ENCODE data around the gene UBE3B.

DNA sequence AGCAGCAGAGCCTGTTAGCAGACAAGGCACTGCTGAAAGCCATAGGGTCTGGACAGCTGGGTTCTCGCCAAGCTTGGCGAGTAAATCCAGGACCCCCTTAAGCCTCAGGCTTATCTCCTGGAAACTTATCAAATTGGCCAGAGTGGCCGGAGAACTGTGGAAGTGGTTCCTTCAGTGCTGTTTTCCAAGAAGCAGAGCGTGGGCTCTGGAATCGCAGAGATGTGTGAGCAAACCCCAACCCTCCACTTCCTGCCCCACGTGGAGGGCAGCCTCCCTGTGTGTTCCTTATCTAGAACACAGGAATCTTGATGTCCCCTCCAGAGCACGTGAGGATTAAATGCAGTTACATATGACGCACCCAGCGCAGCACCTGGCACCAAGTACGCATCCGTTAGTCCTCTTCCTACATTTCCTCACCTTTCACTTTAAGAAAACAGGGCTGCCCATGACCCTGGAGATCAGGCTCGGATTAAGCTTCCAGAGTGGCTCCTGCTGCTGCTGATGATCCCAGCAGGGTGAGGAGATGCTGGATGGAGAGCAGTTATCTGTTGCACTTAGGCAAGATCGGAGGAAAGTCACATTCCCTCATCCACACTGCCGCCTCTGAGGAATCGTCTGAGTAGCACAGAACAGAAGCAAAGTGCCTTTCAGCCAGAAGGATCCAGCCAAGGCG lies 60.9 kb downstream of the UBE3B start:
- no peak for TF ChIP-seq POLR2A (IDR thresholded peaks at IDR 0.05)
- TF ChIP-seq, protein P1, sequence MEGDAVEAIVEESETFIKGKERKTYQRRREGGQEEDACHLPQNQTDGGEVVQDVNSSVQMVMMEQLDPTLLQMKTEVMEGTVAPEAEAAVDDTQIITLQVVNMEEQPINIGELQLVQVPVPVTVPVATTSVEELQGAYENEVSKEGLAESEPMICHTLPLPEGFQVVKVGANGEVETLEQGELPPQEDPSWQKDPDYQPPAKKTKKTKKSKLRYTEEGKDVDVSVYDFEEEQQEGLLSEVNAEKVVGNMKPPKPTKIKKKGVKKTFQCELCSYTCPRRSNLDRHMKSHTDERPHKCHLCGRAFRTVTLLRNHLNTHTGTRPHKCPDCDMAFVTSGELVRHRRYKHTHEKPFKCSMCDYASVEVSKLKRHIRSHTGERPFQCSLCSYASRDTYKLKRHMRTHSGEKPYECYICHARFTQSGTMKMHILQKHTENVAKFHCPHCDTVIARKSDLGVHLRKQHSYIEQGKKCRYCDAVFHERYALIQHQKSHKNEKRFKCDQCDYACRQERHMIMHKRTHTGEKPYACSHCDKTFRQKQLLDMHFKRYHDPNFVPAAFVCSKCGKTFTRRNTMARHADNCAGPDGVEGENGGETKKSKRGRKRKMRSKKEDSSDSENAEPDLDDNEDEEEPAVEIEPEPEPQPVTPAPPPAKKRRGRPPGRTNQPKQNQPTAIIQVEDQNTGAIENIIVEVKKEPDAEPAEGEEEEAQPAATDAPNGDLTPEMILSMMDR (IDR thresholded peaks at IDR 0.05): no peak
